Activated naive CD4-positive, alpha-beta T cell treated with Interleukin-2 at 50 U/mL for 16 hours (primary cell): ENCODE measurements around the gene VEZT.
"Not testable (repeated sequence)": the region's sequence is repeated elsewhere in the genome, so short reads cannot be mapped to it uniquely, and the experiment has no call there.

Experiments
- DNase-seq: peaks from one replicate; pipeline ENCODE4 v3.0.0-alpha.2; 2020

The VEZT gene

DNA sequence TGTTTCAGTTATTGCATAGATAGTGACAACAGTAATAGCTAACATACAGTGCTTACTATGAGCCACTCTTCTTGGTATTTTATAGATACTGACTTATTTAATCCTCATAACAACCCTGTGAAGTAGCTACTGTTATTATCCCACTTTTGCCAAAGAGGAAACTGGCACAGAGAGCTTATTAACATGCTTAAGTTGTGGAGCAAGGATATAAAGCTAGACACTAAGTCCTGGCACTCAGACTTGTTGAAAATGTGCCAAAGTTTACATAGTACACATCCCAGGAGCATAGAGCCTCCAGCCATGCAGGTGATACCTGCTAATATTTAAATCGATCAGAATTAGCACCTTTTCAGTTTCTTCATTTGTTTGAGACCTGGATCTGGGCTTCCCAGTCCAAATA, 41.8 kb downstream of the VEZT start:
- DNase-seq = no peak

DNA sequence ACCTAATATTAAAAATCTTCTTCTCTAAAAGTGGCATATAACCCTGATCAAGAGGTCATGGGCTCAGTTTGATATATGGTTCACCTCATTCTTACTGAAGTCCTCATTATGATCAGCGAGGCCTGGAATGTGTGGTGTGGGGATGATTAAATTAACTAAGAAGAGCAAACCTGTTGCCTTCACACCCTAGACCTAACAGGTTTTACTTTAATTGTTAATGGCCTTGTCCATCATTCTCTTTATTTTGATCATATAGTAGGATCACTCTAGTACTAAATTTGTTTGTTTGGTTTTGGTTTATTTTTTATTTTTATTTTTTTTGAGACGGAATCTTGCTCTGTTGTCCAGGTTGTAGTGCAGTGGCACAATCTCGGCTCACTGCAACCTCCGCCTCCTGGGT, 43.5 kb downstream of the VEZT start:
- no peak for DNase-seq

DNA sequence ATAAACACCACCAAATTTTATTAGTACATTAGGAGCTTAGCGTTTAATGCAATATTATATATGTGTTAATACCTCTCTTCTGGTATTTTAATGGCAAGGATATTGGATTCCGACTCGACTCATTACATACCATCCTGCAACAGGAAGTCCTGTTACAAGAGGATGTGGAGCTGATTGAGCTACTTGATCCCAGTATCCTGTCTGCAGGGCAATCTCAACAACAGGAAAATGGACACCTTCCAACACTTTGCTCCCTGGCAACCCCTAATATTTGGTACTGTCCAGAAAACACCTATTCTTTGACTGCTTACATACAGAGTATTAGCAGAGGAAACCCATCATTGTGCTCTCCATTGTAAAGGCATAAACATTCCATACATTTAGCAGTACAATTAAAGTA, 45.2 kb downstream of the VEZT start:
- DNase-seq = no peak

DNA sequence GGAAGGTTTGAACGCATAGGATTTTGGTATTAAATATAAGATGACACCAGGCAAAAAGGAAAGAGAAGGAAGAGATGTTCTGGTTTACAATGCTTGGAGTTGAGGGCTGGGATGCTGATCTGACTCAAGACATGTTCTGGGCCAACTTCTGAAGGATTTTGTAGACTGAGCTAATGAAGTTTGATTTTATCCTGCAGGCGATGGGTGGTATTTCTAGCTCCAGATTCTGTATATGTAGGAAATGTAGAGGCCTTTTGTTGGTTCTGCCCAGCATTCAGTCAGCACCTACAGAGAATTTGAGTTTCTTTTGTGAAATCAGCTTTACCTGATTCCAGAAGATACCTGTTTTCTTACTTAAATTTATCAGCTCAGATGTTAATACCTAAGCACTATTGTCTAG, 48.2 kb downstream of the VEZT start:
- DNase-seq = no peak

DNA sequence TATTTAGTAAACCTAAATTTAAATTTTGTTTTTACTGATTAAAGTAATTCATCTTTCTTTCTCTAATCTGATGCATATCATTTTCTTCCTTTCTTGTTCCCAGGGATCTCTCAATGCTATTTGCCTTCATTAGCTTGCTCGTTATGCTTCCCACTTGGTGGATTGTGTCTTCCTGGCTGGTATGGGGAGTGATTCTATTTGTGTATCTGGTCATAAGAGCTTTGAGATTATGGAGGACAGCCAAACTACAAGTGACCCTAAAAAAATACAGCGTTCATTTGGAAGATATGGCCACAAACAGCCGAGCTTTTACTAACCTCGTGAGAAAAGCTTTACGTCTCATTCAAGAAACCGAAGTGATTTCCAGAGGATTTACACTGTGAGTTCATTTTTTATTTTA, 48.6 kb downstream of the VEZT start:
- no peak for DNase-seq

DNA sequence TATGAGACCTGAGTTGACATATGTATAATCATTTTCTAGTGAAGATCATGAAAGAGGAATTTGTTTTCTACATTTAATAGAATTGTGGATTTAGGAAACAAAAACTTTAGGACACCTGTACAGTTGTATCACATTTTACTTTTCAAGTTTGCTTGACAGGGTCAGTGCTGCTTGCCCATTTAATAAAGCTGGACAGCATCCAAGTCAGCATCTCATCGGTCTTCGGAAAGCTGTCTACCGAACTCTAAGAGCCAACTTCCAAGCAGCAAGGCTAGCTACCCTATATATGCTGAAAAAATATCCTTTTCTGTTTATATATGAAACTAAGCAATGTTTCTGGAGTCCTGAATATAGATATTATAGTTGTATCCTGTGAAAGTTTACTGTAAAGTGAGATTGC, 52.3 kb downstream of the VEZT start:
- no peak for DNase-seq

DNA sequence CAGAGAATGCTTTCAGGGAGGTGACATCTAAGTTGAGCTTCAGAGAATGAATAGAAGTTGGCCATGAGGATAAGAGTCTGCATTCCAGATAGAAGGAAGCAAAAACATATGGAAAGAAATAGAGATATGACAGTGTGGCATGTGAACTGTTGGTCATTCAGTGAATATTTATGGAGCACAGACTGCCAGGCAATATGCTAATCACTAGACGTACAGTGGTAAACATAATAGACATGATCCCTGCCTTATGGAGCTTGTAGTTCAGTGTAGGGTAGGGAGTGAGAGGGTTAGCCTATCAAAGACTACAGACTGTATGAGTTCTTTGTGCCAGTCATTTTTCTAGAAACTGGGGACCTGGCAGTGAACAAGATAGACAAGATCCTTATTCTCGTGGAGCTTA, 53.9 kb downstream of the VEZT start:
- DNase-seq = no peak

DNA sequence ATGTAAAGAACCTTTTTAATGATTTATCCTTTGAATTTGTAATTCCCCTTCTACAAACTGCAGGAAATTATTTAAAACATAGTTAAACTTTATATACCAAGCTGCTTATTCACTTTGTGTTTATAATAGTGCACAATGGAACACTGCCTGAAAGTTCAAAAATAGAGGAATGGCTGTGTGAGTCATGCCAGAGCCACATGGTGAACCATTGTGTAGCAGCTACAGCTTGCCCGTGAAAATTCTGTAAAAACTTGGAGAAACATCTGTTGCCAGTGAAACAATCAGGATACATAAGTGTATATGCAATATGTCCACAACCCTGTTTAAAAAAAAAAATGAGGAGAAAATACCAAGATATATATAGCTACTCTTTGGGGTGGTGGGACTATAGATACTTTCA, 59.5 kb downstream of the VEZT start:
- DNase-seq = no peak

DNA sequence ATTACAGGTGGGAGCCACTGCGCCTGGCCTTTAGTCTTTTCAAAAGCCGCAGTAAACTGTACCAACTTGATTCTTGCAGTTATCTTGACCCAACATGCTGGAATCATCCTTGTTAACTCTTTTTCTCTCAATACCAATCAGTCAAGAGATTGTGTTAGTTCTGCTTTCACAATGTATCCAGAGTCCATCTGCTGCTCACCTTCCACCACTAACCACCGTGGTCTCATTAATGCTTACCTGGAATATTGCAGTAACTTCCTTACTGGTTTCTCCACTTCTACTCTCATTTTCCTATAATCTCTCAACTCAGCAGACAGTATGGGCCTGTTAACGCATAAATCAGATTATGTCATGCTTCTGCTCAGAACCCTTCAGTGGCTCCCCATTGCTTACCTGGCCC, 62.2 kb downstream of the VEZT start:
- DNase-seq = no peak

DNA sequence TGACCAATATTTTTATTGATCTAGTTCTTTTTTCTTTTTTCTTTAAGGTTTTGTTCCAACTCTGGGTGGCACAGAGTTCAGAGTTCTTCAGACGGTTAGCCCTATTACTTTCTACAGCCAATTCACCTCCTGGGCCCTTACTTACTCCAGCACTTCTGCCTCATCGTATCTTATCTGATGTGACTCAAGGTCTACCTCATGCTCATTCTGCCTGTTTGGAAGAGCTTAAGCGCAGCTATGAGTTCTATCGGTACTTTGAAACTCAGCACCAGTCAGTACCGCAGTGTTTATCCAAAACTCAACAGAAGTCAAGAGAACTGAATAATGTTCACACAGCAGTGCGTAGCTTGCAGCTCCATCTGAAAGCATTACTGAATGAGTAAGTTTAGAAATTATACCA, 64.7 kb downstream of the VEZT start:
- no peak for DNase-seq

DNA sequence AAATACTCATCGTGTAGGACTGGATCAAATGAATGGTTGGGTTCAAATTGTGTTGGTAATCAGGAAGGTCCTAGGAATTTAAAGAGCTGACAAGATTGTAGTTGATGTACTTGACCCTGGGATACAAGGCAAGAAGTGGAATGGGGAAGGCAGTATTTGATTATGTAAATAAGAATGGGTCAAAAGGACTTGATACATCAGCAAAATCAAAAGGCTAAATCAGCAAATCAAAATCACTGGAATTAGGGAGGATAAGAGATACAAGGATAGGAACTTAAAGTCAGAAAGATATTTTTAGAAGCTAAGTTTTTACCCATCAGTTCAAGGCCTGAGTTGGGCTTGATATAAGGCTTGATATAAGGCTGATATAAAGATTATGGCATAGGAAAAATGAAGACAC, 65.8 kb downstream of the VEZT start:
- DNase-seq = no peak

DNA sequence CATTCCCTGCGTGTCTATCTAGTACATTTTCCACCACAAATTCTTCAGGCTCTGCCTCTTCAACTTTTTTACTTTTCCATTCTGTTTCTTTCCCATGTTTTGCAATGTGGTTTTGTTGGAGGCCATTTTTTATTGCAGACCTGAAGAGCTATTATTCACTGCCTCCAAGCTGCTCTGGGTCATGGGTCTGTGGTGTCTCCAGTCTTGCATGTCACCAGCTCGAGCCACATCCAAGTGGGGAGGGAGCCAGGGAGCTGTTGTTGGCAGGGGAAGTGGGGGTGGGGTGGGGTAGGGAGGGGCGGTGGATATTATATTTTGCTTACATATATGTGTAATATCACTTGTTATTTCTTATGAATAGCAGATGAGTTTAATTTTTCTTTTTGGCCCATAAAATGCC, 69.1 kb downstream of the VEZT start:
- no peak for DNase-seq

DNA sequence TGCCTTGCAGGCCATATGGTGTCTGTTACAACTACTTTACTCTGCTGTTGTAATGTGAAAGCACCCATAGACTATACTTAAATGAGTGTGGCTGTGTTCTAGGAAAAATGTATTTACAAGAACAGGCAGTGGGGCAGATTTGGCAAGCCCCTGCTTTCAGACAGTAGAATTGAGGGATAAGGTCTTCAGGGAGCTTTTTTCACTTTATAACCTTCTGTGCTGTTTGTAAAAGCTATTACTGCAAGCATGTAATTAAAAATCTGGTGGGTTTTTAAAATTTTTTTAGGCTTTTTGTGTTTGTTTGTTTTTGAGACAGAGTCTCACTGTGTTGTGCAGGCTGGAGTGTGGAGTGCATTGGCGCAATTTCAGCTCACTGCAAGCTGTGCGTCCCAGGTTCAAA, 73.9 kb downstream of the VEZT start:
- no peak for DNase-seq

DNA sequence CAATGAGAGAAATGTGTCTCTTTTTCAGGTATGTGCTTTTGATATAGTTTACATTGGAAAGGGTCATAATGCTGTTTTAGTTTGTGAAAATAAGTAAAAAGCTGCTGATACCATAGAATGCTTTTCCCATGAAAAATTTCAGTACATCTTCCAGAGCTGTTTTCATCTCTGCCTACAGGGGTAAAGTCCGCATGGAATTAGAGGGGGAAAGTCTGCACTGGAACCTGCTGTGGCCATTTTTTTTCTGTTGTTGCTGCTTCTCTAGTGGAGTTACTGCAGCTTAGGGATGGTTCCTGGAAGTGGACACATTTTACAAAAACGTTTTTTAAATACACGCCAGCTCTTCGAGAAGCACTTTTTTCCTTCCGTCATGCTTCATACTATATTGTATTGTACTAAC, 81.3 kb downstream of the VEZT start:
- DNase-seq = no peak

DNA sequence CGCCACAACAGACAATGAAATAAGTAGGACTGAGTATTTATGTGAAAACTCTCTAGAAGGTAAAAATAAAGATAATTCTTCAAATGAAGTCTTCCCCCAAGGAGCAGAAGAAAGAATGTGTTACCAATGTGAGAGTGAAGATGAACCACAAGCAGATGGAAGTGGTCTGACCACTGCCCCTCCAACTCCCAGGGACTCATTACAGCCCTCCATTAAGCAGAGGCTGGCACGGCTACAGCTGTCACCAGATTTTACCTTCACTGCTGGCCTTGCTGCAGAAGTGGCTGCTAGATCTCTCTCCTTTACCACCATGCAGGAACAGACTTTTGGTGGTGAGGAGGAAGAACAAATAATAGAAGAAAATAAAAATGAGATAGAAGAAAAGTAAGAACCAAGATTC, 82.7 kb downstream of the VEZT start:
- no peak for DNase-seq

DNA sequence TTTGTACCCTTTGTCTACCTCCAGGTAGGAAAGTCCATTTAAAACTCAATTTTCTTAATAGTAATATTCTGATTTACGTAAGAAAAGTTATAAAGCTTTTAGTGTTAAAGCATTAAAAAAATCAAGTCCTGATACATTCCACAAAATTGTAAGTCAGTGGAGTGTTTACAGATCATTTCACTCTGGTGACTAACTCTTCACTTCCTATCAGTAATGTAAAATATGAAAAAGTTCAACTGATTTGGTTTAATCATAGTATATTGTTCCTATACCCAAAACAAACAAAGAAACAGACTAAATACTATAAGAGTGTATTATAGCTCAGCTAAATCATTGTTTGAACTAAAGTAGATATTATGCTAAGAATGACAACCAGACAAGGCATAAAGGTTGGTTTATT, 85.9 kb downstream of the VEZT start:
- DNase-seq = no peak

DNA sequence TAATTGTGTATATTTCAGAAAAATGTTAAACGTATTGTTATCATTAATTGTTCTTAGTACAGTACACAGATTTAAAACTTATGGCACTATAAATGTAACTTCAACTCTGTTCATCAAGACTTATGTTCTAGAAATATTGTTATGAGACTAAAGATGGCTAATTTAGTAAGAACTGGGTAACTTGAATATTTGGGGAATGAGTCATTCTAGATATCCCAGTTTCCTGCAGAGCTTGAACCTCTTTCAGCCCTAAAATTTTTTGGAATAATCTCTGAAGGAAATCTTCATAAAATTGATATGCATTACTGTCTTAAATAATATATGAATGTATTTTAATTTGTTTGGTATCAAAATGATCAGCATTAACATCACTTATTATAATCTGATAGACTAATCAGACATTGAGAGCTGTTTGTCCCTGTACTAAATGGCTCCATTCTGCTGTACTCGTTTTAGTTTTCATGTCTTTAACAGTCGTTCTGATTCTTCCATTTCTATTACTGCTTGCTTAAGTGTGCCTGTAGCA, 87.1 kb downstream of the VEZT start:
- no peak for DNase-seq

DNA sequence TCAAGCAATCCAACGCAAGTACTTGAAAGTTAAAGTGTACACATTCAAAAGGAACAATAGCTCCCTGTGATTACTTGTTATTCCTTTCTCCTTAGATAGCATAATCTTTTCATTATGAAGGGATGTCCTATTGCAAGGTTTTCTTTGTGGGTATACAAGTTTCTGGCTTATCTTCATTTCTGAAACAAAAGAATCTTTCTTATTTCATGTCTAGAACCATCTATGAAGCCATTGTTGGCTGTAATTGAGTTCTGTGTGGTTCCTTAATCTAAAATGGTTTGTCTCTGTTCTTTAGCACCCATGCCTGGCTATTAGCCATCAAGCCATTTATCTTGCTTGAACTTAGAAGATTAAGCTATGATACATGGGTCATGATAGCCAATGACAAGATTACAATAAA, 95.0 kb downstream of the VEZT start:
- DNase-seq = no peak

DNA sequence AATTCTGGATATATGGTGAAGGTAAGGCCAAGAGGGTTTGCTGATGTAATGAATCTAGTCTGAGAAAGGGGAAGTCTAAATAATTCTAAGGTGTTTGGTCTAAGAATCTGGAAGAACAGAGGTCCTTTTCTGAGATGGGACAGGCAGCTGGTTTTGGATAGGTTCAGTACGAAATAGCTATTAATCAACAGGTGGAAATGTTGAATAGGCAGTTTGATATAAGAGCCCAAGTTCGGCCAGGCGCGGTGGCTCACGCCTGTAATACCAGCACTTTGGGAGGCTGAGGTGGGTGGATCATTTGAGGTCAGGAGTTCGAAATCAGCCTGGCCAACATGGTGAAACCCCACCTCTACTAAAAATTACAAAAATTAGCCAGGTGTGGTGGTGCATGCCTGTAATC, 97.1 kb downstream of the VEZT start:
- DNase-seq = not testable (repeated sequence)

DNA sequence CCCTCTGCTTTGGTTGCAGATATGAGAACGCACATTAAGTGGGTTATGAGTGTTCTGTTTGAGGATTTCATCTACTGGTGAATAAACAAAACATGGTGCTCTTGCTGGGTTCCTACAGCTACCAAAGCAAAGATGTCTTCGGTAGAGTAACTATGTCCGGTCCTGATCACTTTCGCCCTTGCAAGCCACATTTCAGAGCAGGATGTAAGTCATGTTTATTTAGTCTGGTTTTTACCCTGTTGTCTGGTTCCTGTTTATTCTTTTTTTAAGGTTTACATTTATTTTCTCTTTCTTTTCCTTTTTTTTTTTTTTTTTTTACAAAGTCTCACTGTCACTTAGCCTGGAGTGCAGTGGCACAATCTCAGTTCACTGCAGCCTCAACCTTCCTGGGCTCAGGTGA, 99.2 kb downstream of the VEZT start:
- DNase-seq = no peak

DNA sequence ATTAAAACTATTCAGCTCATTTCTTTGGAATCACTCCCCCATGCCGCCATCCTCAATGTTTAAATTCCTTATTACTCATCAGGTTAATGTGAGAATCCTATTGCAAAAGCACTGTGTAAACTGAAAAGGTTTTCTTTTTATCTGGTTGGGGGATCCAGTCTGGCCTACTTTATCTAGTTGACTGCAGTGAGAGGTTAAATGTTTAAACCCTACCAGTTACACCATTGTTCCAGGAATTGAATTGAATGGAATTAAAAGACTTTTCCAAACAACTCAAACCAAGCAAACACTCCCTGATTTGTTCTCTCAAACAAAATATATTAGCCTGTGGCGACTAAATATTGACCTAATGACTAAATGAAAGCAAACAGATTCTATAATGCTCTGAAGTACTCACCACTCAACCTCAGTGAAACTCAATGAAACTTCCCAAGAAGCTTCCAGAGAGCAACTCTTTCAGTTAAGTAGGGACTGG, 100.5 kb downstream of the VEZT start:
- DNase-seq = no peak

DNA sequence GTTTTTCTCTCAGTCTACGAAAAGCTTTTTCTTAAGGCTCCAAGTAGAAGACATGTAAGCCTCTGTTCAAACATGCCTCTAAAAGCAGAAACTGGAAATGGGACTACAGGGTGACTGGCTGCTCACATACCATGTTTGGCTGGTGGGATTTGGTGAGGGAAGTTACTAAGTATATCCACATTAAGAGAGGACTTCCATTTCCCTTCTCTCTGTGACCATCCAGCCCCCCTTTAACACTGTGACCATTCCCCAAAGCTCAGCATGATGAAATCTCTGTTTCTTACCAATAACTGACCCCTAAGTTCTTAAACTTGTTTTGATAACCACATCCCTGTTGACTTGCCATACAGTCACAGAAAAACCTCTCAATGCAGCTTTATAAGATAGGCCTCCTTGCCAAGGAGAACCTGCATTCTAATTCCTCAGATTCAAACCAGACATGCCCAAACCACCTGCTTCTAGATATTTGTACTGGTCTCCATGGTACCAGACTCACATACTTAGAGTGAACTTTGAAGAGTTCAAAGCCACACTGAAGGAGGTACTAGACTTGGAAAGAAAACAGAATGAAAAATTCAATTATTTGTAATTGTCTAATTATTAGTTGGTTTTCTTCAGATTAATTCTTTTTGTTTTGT, 102.2 kb downstream of the VEZT start:
- no peak for DNase-seq

DNA sequence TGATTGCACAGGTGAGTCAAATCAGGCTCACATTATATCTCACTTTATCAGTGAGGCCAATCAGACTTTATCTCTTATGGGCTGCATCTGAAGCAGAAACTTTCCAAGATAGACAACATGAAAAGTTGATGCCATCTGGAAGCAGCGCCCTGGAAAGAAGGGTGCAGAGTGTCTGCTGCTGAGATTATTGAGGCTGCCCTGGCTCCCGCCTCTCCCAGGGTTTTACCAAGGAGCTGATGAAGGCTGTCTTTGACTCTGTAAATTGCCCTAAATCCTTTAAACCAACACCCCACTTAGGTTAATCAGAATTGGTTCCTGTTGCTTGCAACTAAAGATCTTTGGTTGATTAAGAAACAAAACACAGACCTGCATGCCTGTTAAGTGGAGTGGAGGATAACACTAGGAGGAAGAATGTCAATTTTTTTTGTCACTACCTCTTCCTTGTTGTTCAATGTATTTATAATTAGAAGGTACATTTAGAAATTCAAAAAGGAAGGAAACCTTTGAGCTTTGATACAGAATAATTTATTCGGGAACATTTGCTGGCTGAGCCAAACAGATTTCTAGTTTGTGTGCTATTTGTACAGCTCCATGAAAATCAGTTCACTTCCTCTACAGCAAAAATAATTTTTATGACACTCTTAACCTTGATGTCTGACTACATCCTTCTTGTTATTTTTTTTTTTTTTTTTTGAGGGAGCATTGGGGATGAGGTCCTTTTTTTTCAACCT, 104.1 kb downstream of the VEZT start:
- no peak for DNase-seq

DNA sequence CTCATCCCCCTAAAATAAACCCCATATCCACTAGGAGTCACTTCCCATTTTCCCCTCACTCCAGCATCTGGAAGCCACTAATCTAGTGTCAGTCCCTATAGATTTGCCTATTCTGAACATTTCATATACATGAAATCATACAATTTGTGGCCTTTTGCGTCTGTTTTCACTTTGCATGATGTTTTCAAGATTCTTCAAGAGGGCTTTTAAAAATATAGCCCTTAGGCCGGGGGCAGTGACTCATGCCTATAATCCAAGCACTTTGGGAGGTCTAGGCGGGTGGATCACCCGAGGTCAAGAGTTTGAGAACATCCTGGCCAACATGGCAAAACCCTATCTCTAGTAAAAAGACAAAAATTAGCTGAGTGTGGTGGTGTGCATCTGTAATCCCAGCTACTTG, 104.7 kb downstream of the VEZT start:
- no peak for DNase-seq

DNA sequence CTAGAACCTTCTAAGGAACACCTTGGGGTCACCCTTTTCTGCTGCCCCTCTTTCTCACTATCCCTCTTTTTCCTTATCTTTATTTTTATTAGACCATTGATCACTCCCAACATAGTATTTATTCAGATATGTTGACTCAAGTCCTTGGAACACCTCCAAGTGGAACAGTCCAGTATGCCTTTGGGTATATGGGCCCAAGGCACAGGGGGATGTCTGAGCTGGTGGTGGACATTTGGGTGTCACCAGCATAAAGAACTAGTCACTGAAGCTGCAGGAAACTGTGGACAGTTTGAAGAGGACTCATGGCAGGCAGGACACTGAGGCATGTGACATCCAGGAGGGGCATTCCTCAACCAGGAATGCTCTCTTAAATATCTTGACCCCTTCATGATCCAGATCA, 105.6 kb downstream of the VEZT start:
- DNase-seq = no peak
